ENCODE data around the gene MST1.

The MST1 gene

GRCh38 chr3:49689046-49689907 lies at the start of gene MST1, which contains the start of gene RNF123:
Gene MST1, minus strand, starts transcription at chr3:49689474. Its CDS starts 783 bp downstream, at chr3:49688691.
Gene RNF123, plus strand, starts transcription at chr3:49689557. Its CDS starts 1,609 bp downstream, at chr3:49691166.
- no peak for FAIRE-seq

- no peak for FAIRE-seq
These were observed 48.9 kb upstream of the MST1 start for GRCh38 chr3:49738067-49738713.

GRCh38 chr3:49734752-49735151 lies 45.5 kb upstream of the MST1 start:
- no peak for FAIRE-seq

- FAIRE-seq, result no peak
These were observed 44.3 kb upstream of the MST1 start for GRCh38 chr3:49733551-49733950.

GRCh38 chr3:49732597-49732996 lies 43.3 kb upstream of the MST1 start:
- no peak for FAIRE-seq

- no peak for FAIRE-seq
These were observed 40.8 kb upstream of the MST1 start for GRCh38 chr3:49729966-49730609.

- no peak for FAIRE-seq
These were observed 38.7 kb upstream of the MST1 start for GRCh38 chr3:49727924-49728361.

- FAIRE-seq, result no peak
These were observed 38.1 kb upstream of the MST1 start for GRCh38 chr3:49727154-49727923.

- FAIRE-seq, result no peak
These were observed 36.8 kb upstream of the MST1 start for GRCh38 chr3:49725906-49726681.

GRCh38 chr3:49724586-49724985 lies 35.3 kb upstream of the MST1 start:
- FAIRE-seq, result no peak

GRCh38 chr3:49723628-49724551 lies 34.6 kb upstream of the MST1 start, which contains the start of gene GMPPB:
Gene GMPPB, minus strand, starts transcription at chr3:49723951. Its CDS starts 225 bp downstream, at chr3:49723726.
- FAIRE-seq, result peak; percentile 88

GRCh38 chr3:49723296-49723627 lies 34.0 kb upstream of the MST1 start:
- FAIRE-seq, result no peak

- FAIRE-seq, result no peak
These were observed 33.6 kb upstream of the MST1 start for GRCh38 chr3:49722896-49723295.

- no peak for FAIRE-seq
These were observed 32.9 kb upstream of the MST1 start for GRCh38 chr3:49721896-49722781.

GRCh38 chr3:49721596-49721895 lies 32.3 kb upstream of the MST1 start:
- FAIRE-seq, result no peak

- FAIRE-seq, result no peak
These were observed 31.8 kb upstream of the MST1 start for GRCh38 chr3:49720855-49721595.

- no peak for FAIRE-seq
These were observed 30.1 kb upstream of the MST1 start, which contains the start of gene AMIGO3 for GRCh38 chr3:49719214-49719884. Gene AMIGO3, minus strand, starts transcription at chr3:49719684. Its CDS starts 219 bp downstream, at chr3:49719465.

GRCh38 chr3:49718858-49719213 lies 29.6 kb upstream of the MST1 start:
- FAIRE-seq, result no peak
